HepG2 (cell line): ENCODE measurements around the gene FBRSL1. TPM values are rescaled to one million over a fixed set of nuclear protein-coding genes. Genes with fewer than 3 reads are reported as not detected.
A peak's percentile ranks its signal among the peaks of the same experiment; 100 is the strongest.

ENCODE experiments used
- ATAC-seq: fragments of 200-7000 bp; cut with Tn5 transposase; 3 replicates; pipeline ENCODE4 v1.9.1; 2020; ENCODE audit warnings: mild to moderate bottlenecking, moderate library complexity
- BruUV-seq: library from RNA; stranded (reverse); fragments of 400-500 nt; replicated peaks from 2 replicates; lab custom pipeline; 2021; lab: Mats Ljungman, UMichigan
- CTCF ChIA-PET: fragments of 300-600 bp; formaldehyde crosslinking; extraction: SDS; loops from one replicate; lab custom pipeline; 2021; ENCODE audit warnings: low total read pairs, inconsistent platforms, low intra/inter-chr PET ratio; lab: Yijun Ruan, JAX
- POLR2A ChIA-PET: fragments of 350-600 bp; sonication (Branson Sonifier 250); formaldehyde crosslinking; loops from one replicate; lab custom pipeline; 2020; ENCODE audit warnings: antibody characterized with exemption, inconsistent platforms; lab: Yijun Ruan, JAX
- DNase-seq: peaks from one replicate; pipeline ENCODE4 v3.0.0-alpha.2; 2015; ENCODE audit warnings: low spot score
- FAIRE-seq: peaks from 3 replicates; lab custom pipeline; 2011; peaks lifted over from hg19 to GRCh38; lab: Jason Lieb, UNC
- H2AFZ ChIP-seq: one replicate; pipeline ENCODE4 v1.6.1; 2011; ENCODE audit warnings: low read length, inconsistent platforms
- H3K27ac ChIP-seq: fragments of 300-600 bp; 3 replicates; pipeline ENCODE4 v1.8.0; 2011; ENCODE audit warnings: mixed run types, mild to moderate bottlenecking, mixed read lengths, low read length, inconsistent platforms; ENCODE audit not compliant: insufficient read depth; ENCODE audit errors: extremely low read length
- H3K27me3 ChIP-seq, 2 experiments: fragments of 200-600 bp in 1 of 2; 2 replicates in 1 of 2; 3 replicates in 1 of 2; pipeline versions ENCODE4 v1.6.0 to v1.8.0; 2011; ENCODE audit warnings: low read length in 2 of 2, mild to moderate bottlenecking in 2 of 2, moderate library complexity in 2 of 2, inconsistent platforms in 1 of 2; ENCODE audit not compliant: insufficient read depth in 2 of 2, control insufficient read depth in 1 of 2
- H3K36me3 ChIP-seq, 2 experiments: fragments of 200-600 bp in 1 of 2; replicated peaks in 1 of 2; 2 replicates in 1 of 2; 3 replicates in 1 of 2; pipeline versions ENCODE4 v1.5.1 to v1.8.0; 2011; ENCODE audit warnings: low read length in 2 of 2, inconsistent platforms in 1 of 2; ENCODE audit not compliant: insufficient read depth in 2 of 2, control insufficient read depth in 1 of 2
- H3K4me1 ChIP-seq: 2 replicates; pipeline ENCODE4 v1.5.1; 2012; ENCODE audit warnings: low read length, inconsistent platforms; ENCODE audit not compliant: insufficient read depth
- H3K4me2 ChIP-seq: 2 replicates; pipeline ENCODE4 v1.6.0; 2011; ENCODE audit warnings: low read depth, low read length, inconsistent platforms
- H3K4me3 ChIP-seq, 3 experiments: fragments of 200-600 bp in 1 of 3; sonication (generic), shearing (Covaris generic) in 1 of 3; replicated peaks in 1 of 3; 2 replicates each; pipeline ENCODE4 v1.5.1; 2011 to 2016; ENCODE audit warnings: low read length in 3 of 3, inconsistent platforms in 2 of 3, low read depth in 2 of 3, mild to moderate bottlenecking in 2 of 3, control low read depth in 1 of 3, mixed read lengths in 1 of 3; ENCODE audit not compliant: insufficient read depth in 1 of 3
- H3K79me2 ChIP-seq: one replicate; pipeline ENCODE4 v1.6.1; 2011; ENCODE audit warnings: low read length, inconsistent platforms; ENCODE audit not compliant: insufficient read depth
- H3K9ac ChIP-seq: 2 replicates; pipeline ENCODE4 v1.6.0; 2011; ENCODE audit warnings: mild to moderate bottlenecking, low read depth, low read length, inconsistent platforms; ENCODE audit not compliant: insufficient read depth
- H3K9me3 ChIP-seq: 2 replicates; pipeline ENCODE4 v1.5.1; 2012; ENCODE audit warnings: mild to moderate bottlenecking, low read length
- H4K20me1 ChIP-seq: 2 replicates; pipeline ENCODE4 v1.6.0; 2011; ENCODE audit warnings: inconsistent platforms, mild to moderate bottlenecking, low read length, moderate library complexity; ENCODE audit not compliant: insufficient read depth
- ADNP ChIP-seq: sonication (generic); formaldehyde crosslinking; IDR thresholded peaks from 2 replicates; pipeline ENCODE4 v1.4.0; 2020; ENCODE audit warnings: missing genetic modification reagents
- CEBPB ChIP-seq: IDR thresholded peaks from 2 replicates; pipeline ENCODE4 v1.6.1; 2011; ENCODE audit warnings: low read depth, low read length, improper control_type of control experiment, borderline replicate concordance
- CEBPG ChIP-seq: IDR thresholded peaks from 2 replicates; pipeline ENCODE4 v1.6.1; 2016
- CHD4 ChIP-seq: fragments of 200-600 bp; sonication (generic); IDR thresholded peaks from 2 replicates; pipeline ENCODE4 v1.7.0; 2017; ENCODE audit warnings: mild to moderate bottlenecking, low read length, borderline replicate concordance
- HNRNPL ChIP-seq: fragments of 200-400 bp; formaldehyde crosslinking; IDR thresholded peaks from 2 replicates; pipeline ENCODE4 v1.6.1; 2017; ENCODE audit warnings: mild to moderate bottlenecking, low read depth, low read length
- KDM1A ChIP-seq: IDR thresholded peaks from 2 replicates; pipeline ENCODE4 v1.6.1; 2016; ENCODE audit warnings: missing compliant biosample characterization
- NCOR1 ChIP-seq: fragments of 200-600 bp; sonication (generic); IDR thresholded peaks from 2 replicates; pipeline ENCODE4 v1.7.0; 2017; ENCODE audit warnings: antibody characterized with exemption, low read length, borderline replicate concordance
- RBM39 ChIP-seq: fragments of 200-400 bp; formaldehyde crosslinking; IDR thresholded peaks from one replicate; pipeline ENCODE4 v1.6.1; 2018; ENCODE audit warnings: antibody characterized with exemption, mild to moderate bottlenecking, low read depth, low read length; ENCODE audit not compliant: poor library complexity, severe bottlenecking
- RCOR2 ChIP-seq: IDR thresholded peaks from 2 replicates; pipeline ENCODE4 v1.6.1; 2016; ENCODE audit warnings: missing biosample characterization, missing genetic modification reagents
- REXO4 ChIP-seq: sonication (generic); formaldehyde crosslinking; IDR thresholded peaks from 2 replicates; pipeline ENCODE4 v1.8.0; 2022; ENCODE audit warnings: missing genetic modification reagents, mild to moderate bottlenecking, borderline replicate concordance
- ZFP82 ChIP-seq: sonication (generic); formaldehyde crosslinking; IDR thresholded peaks from 2 replicates; pipeline ENCODE4 v1.5.1; 2020; ENCODE audit warnings: mild to moderate bottlenecking, missing genetic modification reagents, borderline replicate concordance
- ZKSCAN8 ChIP-seq: IDR thresholded peaks from 2 replicates; pipeline ENCODE4 v1.6.1; 2016; ENCODE audit warnings: borderline replicate concordance, missing genetic modification reagents, missing compliant biosample characterization
- ZMYM2 ChIP-seq: sonication (generic); formaldehyde crosslinking; IDR thresholded peaks from 2 replicates; pipeline ENCODE4 v1.8.0; 2022; ENCODE audit warnings: mild to moderate bottlenecking, missing genetic modification reagents
- ZMYM3 ChIP-seq: sonication (generic); formaldehyde crosslinking; IDR thresholded peaks from 2 replicates; pipeline ENCODE4 v1.5.1; 2020; ENCODE audit warnings: mild to moderate bottlenecking, missing genetic modification reagents
- ZNF629 ChIP-seq: sonication (generic); formaldehyde crosslinking; conservative IDR thresholded peaks from 2 replicates; pipeline ENCODE4 v1.5.0; 2020; ENCODE audit warnings: missing genetic modification reagents
- ZNF720 ChIP-seq: sonication (generic); formaldehyde crosslinking; IDR thresholded peaks from 2 replicates; pipeline ENCODE4 v1.4.0; 2020; ENCODE audit warnings: missing genetic modification reagents
- WGBS: methylation state at CpG from one replicate; pipeline ENCODE4 v1.1.6; 2017; ENCODE audit warnings: low lambda C conversion rate; 5-methylcytosine and 5-hydroxymethylcytosine counted together
- in situ Hi-C: cut with HindIII; loops from 2 replicates; pipeline ENCODE4 v1.10.0; 2017; ENCODE audit warnings: low pct_unique_long_range_greater_than_20kb; ENCODE audit not compliant: extremely low pct_ligation_motif_present
- intact Hi-C: fragments of 100-400 bp; cut with micrococcal nuclease; formaldehyde crosslinking; loops from one replicate; pipeline ENCODE4 v1.10.0; 2022; ENCODE audit not compliant: unreplicated experiment
- polyA plus RNA-seq, 8 experiments: library from polyadenylated mRNA; depleted of rRNA in 3 of 8; stranded (reverse) in 7 of 8; unstranded in 1 of 8; fragments of >200 nt; fragmentation: Illumina TruSeq in 4 of 8; extraction: Trizol in 4 of 8; gene quantifications; 2 replicates each; pipeline versions ENCODE4 v1.2.1 to v1.2.3, GENCODE V29; 2011 to 2016; ENCODE audit warnings: low read depth in 4 of 8, missing spikeins in 1 of 8, mixed read lengths in 1 of 8; ENCODE audit not compliant: insufficient read depth in 1 of 8
- total RNA-seq, 5 experiments: library from RNA; depleted of rRNA; stranded (reverse); fragments of >200 nt; fragmentation: Illumina TruSeq; extraction: Trizol; gene quantifications; 2 replicates each; pipeline ENCODE4 v1.2.3, GENCODE V29; 2016; ENCODE audit warnings: low read depth in 1 of 5
- TF ChIP-seq, protein P1 (sequence below): sonication (generic); formaldehyde crosslinking; IDR thresholded peaks from 2 replicates; pipeline ENCODE4 v1.5.0; 2020; ENCODE audit warnings: missing genetic modification reagents

The FBRSL1 gene
- total and polyA plus RNA-seq, 2 of the 13 experiments (the other 11 are each of a cell fraction or from before 2014, with no cell fraction given) = 3.6 to 7.9 TPM

DNA sequence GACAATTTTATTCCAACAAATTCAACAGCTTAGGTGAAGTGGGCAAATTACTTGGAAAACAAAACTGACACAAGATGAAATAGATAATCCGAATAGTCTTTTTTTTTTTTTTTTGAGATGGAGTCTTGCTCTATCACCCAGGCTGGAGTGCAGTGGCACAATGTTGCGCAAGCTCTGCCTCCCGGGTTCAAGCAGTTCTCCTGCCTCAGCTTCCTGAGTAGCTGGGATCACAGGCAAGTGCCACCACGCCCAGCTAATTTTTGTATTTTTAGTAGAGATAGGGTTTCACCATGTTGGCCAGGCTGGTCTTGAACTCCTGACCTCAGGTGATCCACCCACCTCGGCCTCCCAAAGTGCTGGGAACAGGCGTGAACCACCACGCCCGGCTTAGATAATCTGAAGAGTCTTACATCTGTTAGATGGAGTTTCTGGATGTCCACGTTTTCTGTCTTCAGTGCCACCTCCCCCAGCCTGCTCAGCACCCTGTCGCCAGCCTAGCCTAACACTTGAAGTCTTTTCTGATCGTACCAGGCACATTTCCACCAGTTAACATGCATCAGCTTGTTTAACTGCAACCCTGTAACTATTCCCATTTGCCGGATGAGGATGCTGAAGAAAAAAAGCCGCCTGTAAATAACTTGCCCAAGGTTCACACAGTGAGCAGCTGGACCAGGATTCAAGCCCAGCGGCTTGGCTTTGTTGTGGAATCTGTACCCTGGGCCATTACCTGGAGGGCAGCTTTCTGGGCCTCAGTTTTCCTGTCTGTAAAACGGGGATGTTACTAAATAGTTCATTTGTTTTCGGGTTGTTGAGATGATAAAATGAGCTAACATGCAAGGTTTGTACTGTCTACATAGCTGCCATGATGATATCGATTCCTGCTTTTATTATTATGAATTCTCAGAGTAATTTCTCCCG, 26.4 kb downstream of the FBRSL1 start:
- intact Hi-C loops (loop anchor here (2.0 kb wide), 1 partner anchor 24 kb away; no protein-coding TSS in a partner anchor), in situ Hi-C loops (no loop called here)
- H3K9me3 ChIP-seq = peaks cover 9% of the 10 kb centered on the region
- ChIA-PET CTCF (no interaction called here), POLR2A (interaction anchor here (0.6 kb wide), 1 partner anchor 100 kb away, joined by 3 read pairs; no protein-coding TSS in a partner anchor)
- WGBS = 79% methylated on average over 14 of the region's 18 CpGs
- H3K27me3 ChIP-seq = no peaks in the 10 kb centered on the region
- no peak for FAIRE-seq
- H3K36me3 ChIP-seq = peaks cover 3 to 8% of the 10 kb centered on the region in 2 experiments; a peak in 4 of 5 replicates
- no peak overlapping the region for H2AFZ ChIP-seq
- H3K4me3 ChIP-seq = peak overlapping the region in 2 of 3 experiments; percentile 56 to 73; a peak in 4 of 6 replicates
- H3K79me2 ChIP-seq = no peaks in the 10 kb centered on the region
- H3K9ac ChIP-seq = peak overlapping the region; percentile 70
- no TSS peak for BruUV-seq
- DNase-seq = no peak
- TF ChIP-seq ZNF629 (CRISPR knock-in tag) = peak; percentile 98
- peak; percentile 46; the same call in 1 of the 2 replicates for TF ChIP-seq CEBPG (CRISPR knock-in tag)
- no peak for TF ChIP-seq ZNF720 (CRISPR knock-in tag)
- TF ChIP-seq HNRNPL = no peak
- TF ChIP-seq REXO4 (CRISPR knock-in tag) = peak; percentile 53; the same call in 1 of the 2 replicates
- TF ChIP-seq ZFP82 (CRISPR knock-in tag) = 0 out of 2 replicates have a peak, but pooled peaks have one; percentile 23
- peak; percentile 62; the same call in 1 of the 2 replicates for TF ChIP-seq RCOR2 (CRISPR knock-in tag)
- peak; percentile 21; the same call in 1 of the 2 replicates for TF ChIP-seq CEBPB
- TF ChIP-seq NCOR1 = peak; percentile 50; the same call in 1 of the 2 replicates
- no peak for TF ChIP-seq RBM39
- TF ChIP-seq ADNP (CRISPR knock-in tag) = peak; percentile 72; the same call in 1 of the 2 replicates
- TF ChIP-seq ZKSCAN8 = no peak
- peak; percentile 89 for TF ChIP-seq ZMYM3
- TF ChIP-seq KDM1A (CRISPR knock-in tag) = peak; percentile 72; the same call in 1 of the 2 replicates
- TF ChIP-seq, protein P1, sequence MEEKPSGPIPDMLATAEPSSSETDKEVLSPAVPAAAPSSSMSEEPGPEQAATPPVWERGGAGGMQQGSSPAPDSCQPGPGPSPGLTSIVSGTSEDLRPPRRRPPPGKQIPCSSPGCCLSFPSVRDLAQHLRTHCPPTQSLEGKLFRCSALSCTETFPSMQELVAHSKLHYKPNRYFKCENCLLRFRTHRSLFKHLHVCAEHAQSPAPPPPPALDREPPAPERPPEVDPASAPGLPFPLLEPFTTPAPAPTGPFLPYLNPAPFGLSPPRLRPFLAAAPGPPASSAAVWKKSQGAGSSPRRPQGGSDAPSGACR (CRISPR knock-in tag) = 0 out of 2 replicates have a peak, but pooled peaks have one; percentile 12
- TF ChIP-seq ZMYM2 (CRISPR knock-in tag) = 0 out of 2 replicates have a peak, but pooled peaks have one; percentile 12
- peak; percentile 90; the same call in 1 of the 2 replicates for TF ChIP-seq CHD4
- H3K4me2 ChIP-seq = peak overlapping the region; percentile 85
- no peak for ATAC-seq
- H4K20me1 ChIP-seq = no peaks in the 10 kb centered on the region; the same call in 1 of the 2 replicates
- H3K27ac ChIP-seq = peak overlapping the region; percentile 92
- H3K4me1 ChIP-seq = peaks cover 23% of the 10 kb centered on the region
